CD4-positive, alpha-beta T cell (primary cell): ENCODE data around the gene ZBTB46. TPM values are rescaled to one million over a fixed set of nuclear protein-coding genes. Genes with fewer than 3 reads are reported as not detected.

ENCODE experiments used
- ATAC-seq: fragments of 200-7000 bp; cut with Tn5 transposase; one replicate; pipeline ENCODE4 v1.10.0; 2022; ENCODE audit warnings: mild to moderate bottlenecking; ENCODE audit not compliant: poor library complexity
- CTCF ChIA-PET: fragments of 350-600 bp; sonication (Branson Sonifier 250); formaldehyde crosslinking; loops from one replicate; lab custom pipeline; 2021; ENCODE audit warnings: antibody characterized with exemption, inconsistent platforms; lab: Charles Lee
- POLR2A ChIA-PET: fragments of 350-600 bp; sonication (Branson Sonifier 250); formaldehyde crosslinking; loops from one replicate; lab custom pipeline; 2021; ENCODE audit warnings: antibody characterized with exemption, inconsistent platforms; lab: Charles Lee
- DNase-seq, 14 experiments: peaks; one replicate each; pipeline ENCODE4 v3.0.0-alpha.2; 2013 to 2020; ENCODE audit warnings: mixed read lengths in 2 of 14
- H3K27ac ChIP-seq, 2 donors: one replicate each; pipeline versions ENCODE4 v1.5.1 to v1.7.0; 2013; ENCODE audit warnings: low read length in 2 of 2, low read depth in 1 of 2, mild to moderate bottlenecking in 1 of 2
- H3K27me3 ChIP-seq, 2 experiments: 1 replicate in 1 of 2; 2 replicates in 1 of 2; pipeline versions ENCODE4 v1.6.1 to v1.7.0; 2013; ENCODE audit warnings: low read length in 2 of 2, control low read depth in 1 of 2, mild to moderate bottlenecking in 1 of 2, moderate library complexity in 1 of 2; ENCODE audit not compliant: insufficient read depth in 2 of 2, control insufficient read depth in 1 of 2
- H3K36me3 ChIP-seq: one replicate; pipeline ENCODE4 v1.6.1; 2013; ENCODE audit warnings: low read length, control low read depth; ENCODE audit not compliant: insufficient read depth
- H3K4me1 ChIP-seq: one replicate; pipeline ENCODE4 v1.6.1; 2013; ENCODE audit warnings: low read length, control low read depth; ENCODE audit not compliant: insufficient read depth
- H3K4me3 ChIP-seq: one replicate; pipeline ENCODE4 v1.5.1; 2013; ENCODE audit warnings: mild to moderate bottlenecking, low read length, moderate library complexity
- H3K9me3 ChIP-seq, 2 experiments: 1 replicate in 1 of 2; 2 replicates in 1 of 2; pipeline versions ENCODE4 v1.6.1 to v1.7.0; 2013; ENCODE audit warnings: low read length in 2 of 2, mild to moderate bottlenecking in 2 of 2, control low read depth in 1 of 2, moderate library complexity in 1 of 2; ENCODE audit not compliant: control insufficient read depth in 1 of 2, insufficient read depth in 1 of 2
- H3K27ac Mint-ChIP-seq: one replicate; pipeline ENCODE4 v1.8.0; 2020; ENCODE audit warnings: mixed read lengths
- H3K27me3 Mint-ChIP-seq: one replicate; pipeline ENCODE4 v1.8.0; 2021; ENCODE audit warnings: mixed read lengths
- H3K36me3 Mint-ChIP-seq: one replicate; pipeline ENCODE4 v1.8.0; 2021; ENCODE audit warnings: low read depth, mixed read lengths
- H3K4me1 Mint-ChIP-seq: one replicate; pipeline ENCODE4 v1.8.0; 2021; ENCODE audit warnings: low read depth, mixed read lengths
- H3K4me3 Mint-ChIP-seq: one replicate; pipeline ENCODE4 v1.8.0; 2020; ENCODE audit warnings: mild to moderate bottlenecking, mixed read lengths
- H3K9me3 Mint-ChIP-seq: one replicate; pipeline ENCODE4 v1.8.0; 2020; ENCODE audit warnings: mixed read lengths
- CTCF ChIP-seq: fragments of 200-600 bp; IDR thresholded peaks from one replicate; pipeline ENCODE4 v1.8.0; 2022; ENCODE audit warnings: antibody characterized with exemption, mild to moderate bottlenecking
- intact Hi-C, 2 experiments: fragments of 100-400 bp; cut with DNase I in 1 of 2; cut with micrococcal nuclease in 1 of 2; formaldehyde crosslinking; loops; one replicate each; pipeline versions ENCODE4 v1.15.1 to v1.9.0; 2023 to 2025; cut with DNase I, micrococcal nuclease
- total RNA-seq, 174 experiments: library from RNA in 2 of 174; stranded (reverse) in 2 of 174; gene quantifications; one replicate each; pipeline ENCODE4 v1.2.3 and lab custom pipeline; 2021 to 2026

ZBTB46 gene
- total RNA-seq, 2 experiments from 2014 or later: 0.08 to 0.34 TPM

GRCh38 chr20:63829945-63830835 lies 874 bp downstream of the ZBTB46 start:
- Mint-ChIP-seq H3K9me3 (no peaks in the 10 kb centered on the region), H3K4me3 (peak overlapping the region; percentile 90), H3K27ac (no peak overlapping the region), H3K4me1 (peaks cover 10% of the 10 kb centered on the region), H3K27me3 (peaks cover 56% of the 10 kb centered on the region), H3K36me3 (no peaks in the 10 kb centered on the region)
- TF ChIP-seq CTCF: no peak
- Histone ChIP-seq H3K4me3 (peak overlapping the region; percentile 37), H3K4me1 (peaks cover 15% of the 10 kb centered on the region), H3K27me3 (peaks cover 41 to 42% of the 10 kb centered on the region in 2 experiments), H3K27ac (no peak overlapping the region), H3K9me3 (no peaks in the 10 kb centered on the region), H3K36me3 (no peaks in the 10 kb centered on the region)
- POLR2A ChIA-PET: no interaction called here
- intact Hi-C loops: no loop called here
- DNase-seq (peak in 1 of 14 experiments; percentile 35), ATAC-seq (no peak)
- CTCF ChIA-PET: no interaction called here

- Histone ChIP-seq H3K4me1 (peaks cover 15% of the 10 kb centered on the region), H3K27ac (no peak overlapping the region), H3K9me3 (no peaks in the 10 kb centered on the region), H3K4me3 (peak overlapping the region; percentile 37), H3K36me3 (no peaks in the 10 kb centered on the region), H3K27me3 (peaks cover 41 to 42% of the 10 kb centered on the region in 2 experiments)
- POLR2A ChIA-PET: no interaction called here
- Mint-ChIP-seq H3K9me3 (no peaks in the 10 kb centered on the region), H3K36me3 (no peaks in the 10 kb centered on the region), H3K4me1 (peaks cover 10% of the 10 kb centered on the region), H3K27ac (no peak overlapping the region), H3K27me3 (peaks cover 56% of the 10 kb centered on the region), H3K4me3 (peak overlapping the region; percentile 90)
- intact Hi-C loops: no loop called here
- CTCF ChIA-PET: no interaction called here
- no peak for TF ChIP-seq CTCF
- peak; percentile 41 for ATAC-seq
- peak in 1 of 14 experiments; percentile 27 for DNase-seq
These were observed 1.5 kb downstream of the ZBTB46 start for GRCh38 chr20:63829603-63829944.

GRCh38 chr20:63828951-63829350 lies 2.1 kb downstream of the ZBTB46 start:
- intact Hi-C loops: no loop called here
- H3K27ac Mint-ChIP-seq: no peak overlapping the region
- Histone ChIP-seq H3K27me3 (peaks cover 41 to 42% of the 10 kb centered on the region in 2 experiments), H3K9me3 (no peaks in the 10 kb centered on the region), H3K27ac (no peak overlapping the region), H3K4me3 (no peak overlapping the region), H3K4me1 (peaks cover 15% of the 10 kb centered on the region), H3K36me3 (no peaks in the 10 kb centered on the region)
- ChIA-PET CTCF (no interaction called here), POLR2A (no interaction called here)
- ATAC-seq: no peak
- no peak for TF ChIP-seq CTCF
- H3K4me3 Mint-ChIP-seq: no peak overlapping the region
- no peaks in the 10 kb centered on the region for H3K9me3 Mint-ChIP-seq
- H3K27me3 Mint-ChIP-seq: peaks cover 56% of the 10 kb centered on the region
- H3K4me1 Mint-ChIP-seq: peaks cover 10% of the 10 kb centered on the region
- H3K36me3 Mint-ChIP-seq: no peaks in the 10 kb centered on the region
- DNase-seq: no peak
